GM19395 (cell line): ENCODE results near the gene GPR55.

ENCODE experiments used
- ATAC-seq: cut with Tn5 transposase; IDR thresholded peaks from one replicate; pipeline ENCODE4 v1.9.1; 2021; ENCODE audit warnings: mild to moderate bottlenecking, moderate library complexity; ENCODE audit not compliant: unreplicated experiment

GPR55 gene

DNA sequence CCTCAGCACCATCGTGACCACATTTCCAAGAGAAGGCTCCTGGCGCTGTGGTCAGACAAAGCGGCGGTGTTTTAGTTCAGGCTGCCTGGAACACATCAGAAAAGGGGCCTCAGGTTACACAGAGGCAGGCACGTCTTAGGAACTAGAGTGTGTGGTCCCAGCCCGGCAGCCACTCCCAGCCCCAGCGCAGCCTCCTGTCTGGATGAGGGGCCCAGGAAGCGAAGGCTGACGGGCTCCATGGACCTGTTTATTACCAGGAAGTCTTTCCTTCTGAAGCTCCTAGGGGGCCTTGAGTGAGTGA lies 10.0 kb upstream of the GPR55 start:
- no peak for ATAC-seq

GRCh38 chr2:230934231-230935129 lies 9.4 kb upstream of the GPR55 start:
- ATAC-seq, result no peak

GRCh38 chr2:230933521-230934180 lies 8.6 kb upstream of the GPR55 start:
- no peak for ATAC-seq

GRCh38 chr2:230932556-230933511 lies 7.8 kb upstream of the GPR55 start:
- ATAC-seq, result no peak

GRCh38 chr2:230931556-230932231 lies 6.7 kb upstream of the GPR55 start:
- ATAC-seq, result no peak

GRCh38 chr2:230930928-230931555 lies 6.0 kb upstream of the GPR55 start:
- ATAC-seq, result no peak

- no peak for ATAC-seq
These were observed 5.2 kb upstream of the GPR55 start for GRCh38 chr2:230930149-230930780.

DNA sequence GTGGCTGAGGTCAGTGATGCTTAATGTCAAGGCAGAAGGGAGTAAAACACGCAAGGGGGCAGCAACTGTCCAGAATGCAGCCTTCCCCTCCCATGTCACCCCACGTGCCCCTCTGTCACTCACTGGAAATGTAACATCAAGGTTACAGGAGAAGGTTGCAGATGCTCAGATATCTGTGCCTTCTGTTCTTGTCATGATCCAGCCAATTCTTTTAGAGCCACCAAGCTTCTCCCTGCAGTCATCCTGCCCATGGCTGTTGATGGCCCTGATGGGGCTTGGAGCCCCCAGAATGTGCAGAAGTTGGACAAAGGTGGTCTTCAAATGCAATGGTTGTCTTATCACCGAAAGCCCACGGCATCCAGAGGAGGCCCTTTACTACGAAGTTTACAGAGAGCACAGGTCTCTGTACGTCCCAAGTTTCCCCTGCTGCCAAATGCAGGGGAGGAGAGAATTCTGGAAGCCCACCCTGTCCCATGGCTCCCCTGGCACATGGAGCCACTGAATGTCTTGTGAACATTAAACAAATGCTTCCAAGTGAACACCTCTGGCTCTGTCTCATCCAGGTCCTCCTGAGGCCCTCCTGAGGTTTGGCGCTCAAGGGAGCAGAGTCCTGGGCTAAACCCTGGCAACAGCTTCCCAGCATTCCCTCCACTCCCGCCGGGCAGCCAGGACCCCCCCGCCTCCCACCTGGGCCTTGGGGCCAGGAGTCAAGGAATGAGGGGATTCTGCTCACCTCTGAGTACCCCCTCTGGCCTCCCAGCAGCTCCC lies 4.5 kb upstream of the GPR55 start:
- no peak for ATAC-seq

- no peak for ATAC-seq
These were observed 3.8 kb upstream of the GPR55 start for GRCh38 chr2:230928701-230929380.

GRCh38 chr2:230927711-230928341 lies 2.8 kb upstream of the GPR55 start:
- ATAC-seq, result no peak

DNA sequence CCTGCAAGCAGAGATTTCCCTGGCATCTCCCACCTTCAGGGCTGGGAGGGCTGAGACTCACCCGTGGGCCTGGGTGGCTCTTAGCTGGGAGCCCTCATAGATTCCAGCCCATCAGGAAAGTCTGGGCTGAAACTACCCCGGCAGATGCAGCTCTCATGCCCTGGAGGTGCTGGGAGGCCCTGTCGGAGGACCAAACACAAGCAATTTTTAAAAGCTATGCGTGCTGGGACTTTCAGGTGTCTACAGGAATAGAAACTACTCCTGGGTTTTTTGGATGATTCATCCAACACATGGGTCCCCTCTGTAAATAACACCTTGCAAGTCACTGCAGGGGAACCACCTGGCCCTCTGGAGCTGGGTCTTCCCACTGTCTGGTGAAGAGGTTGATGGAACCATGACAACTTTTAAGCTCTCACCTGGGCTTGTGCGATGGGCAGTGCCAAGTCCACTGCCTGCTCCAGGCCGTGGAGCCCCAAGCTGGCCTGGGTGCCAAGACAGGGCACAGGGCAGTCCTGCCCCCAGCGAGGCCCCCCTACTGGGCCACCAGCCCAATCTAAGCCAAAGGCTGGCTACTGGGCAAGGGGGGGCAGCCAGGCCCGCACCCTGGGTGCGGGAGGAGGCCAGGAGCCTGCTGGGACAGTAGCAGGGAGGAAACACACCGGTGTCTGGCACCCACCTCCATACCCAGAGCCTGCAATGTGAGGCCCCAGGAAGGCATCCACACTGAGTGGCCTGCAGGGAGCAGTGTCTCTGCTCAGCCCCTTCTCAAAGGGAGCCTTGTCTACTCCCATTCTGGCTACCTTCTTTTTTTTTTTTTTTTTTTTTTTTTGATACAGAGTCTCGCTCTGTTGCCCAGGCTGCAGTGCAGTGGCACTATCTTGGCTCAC lies 1.1 kb upstream of the GPR55 start:
- peak; percentile 44 for ATAC-seq

DNA sequence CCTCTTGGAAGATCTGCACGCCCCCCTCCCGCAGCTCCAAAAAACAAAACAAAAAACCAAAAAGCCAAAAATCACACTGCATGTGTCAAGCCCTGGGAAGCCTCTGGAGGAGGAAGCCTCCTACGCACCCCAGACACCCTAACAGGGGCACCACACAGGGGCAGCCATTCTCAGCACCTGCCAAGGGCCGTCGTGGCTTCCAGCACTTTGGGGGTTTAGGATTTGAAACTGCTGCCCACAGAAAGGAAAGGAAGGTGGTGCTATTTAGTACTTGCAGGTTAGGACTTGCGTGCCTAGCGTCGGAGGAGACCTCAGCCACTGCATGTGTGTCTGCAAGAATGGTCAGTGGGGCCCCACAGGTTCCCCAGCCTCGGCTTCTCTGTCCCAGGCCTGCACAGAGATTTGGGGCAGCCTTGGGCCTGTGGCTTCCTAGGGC lies 419 bp upstream of the GPR55 start:
- ATAC-seq, result peak; percentile 31

DNA sequence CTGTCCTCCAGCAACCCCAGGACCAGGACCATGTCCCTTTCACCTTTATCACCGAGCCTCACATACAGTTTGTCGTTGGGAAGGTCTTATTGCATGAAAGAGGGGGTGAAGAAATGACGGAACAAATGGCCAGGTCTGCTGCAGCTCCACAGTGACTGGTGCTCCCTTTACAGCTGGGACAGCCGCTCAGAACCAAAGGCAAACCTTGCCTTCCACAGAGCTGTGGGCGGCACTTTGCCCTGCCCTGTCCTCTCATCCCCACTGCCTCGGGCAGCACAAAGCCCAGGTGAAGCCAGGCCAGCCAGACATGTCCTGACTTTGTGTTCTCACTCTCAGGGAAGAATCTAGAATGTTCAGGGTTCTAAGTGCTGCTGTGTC lies 961 bp downstream of the GPR55 start:
- ATAC-seq, result peak; percentile 6

DNA sequence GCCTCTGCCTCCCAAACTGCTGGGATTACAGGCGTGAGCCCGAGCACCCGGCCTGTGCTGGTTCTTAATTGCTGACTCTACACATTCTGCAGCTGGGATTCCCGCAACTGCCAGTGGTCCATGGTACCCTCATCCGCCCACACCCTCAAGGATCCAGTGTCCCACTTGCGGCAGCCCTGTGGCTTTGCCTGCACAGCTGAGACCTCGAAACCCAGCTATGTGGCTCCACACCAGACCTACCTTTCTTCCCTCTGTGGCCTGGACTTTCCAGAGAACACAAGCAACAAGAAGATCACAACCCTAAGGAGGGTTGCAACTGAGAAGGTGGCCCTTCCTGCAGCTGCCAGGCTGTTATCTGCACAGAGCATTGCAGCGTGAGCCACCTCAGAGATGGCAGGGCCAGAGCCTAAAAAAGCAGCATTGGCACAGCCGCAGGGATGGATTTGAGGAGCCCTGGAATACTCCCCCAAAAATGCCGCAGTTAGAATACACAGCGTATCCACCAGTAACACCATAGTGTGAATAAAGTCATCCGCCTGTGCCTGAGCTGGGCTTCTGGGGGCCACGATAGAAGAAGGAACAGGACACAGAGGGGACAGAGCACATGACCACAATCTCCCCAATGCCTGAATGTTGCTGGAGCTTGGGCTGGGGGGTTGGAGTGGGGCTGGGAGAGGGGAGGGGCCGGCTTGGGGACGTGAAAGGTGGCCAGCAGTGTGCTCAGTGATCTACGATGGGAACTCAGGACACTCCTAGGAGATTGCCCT lies 1.9 kb downstream of the GPR55 start:
- ATAC-seq, result no peak

DNA sequence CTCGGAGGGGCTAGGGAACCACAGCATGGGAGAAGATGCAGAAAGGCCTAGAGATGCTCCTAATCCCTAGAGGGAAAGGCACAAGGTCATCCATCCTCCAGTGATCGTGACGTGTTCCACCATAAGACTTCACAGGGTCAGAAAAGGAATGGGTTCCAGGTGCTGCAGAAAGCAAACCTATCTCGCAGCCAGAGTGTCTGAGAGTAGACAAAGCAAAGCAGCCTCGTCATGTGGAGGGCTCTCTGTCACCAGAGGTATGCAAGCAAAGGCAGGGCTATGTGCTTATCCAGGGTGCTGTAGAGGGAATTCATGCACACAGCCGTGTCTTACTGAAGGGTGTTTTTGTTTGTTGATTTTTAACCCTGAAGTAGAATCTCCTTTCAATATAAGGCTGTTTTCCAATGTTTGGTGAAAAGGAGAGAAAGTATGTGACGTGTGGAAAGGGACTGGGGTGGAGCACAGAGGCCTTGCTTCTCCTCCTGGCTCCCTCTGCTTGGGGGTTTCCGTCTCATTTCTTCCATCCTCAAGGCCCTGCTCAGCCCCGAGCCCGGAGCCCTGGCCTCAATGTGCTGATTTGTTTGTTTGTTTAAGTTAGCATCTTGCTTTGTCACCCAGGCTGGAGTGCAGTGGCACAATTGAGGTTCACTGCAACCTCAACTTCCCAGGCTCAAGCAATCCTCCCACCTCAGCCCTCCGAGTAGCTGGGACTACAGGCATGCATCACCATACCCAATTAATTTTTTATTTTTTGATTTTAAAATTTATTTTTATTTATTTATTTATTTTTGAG lies 3.0 kb downstream of the GPR55 start:
- no peak for ATAC-seq

DNA sequence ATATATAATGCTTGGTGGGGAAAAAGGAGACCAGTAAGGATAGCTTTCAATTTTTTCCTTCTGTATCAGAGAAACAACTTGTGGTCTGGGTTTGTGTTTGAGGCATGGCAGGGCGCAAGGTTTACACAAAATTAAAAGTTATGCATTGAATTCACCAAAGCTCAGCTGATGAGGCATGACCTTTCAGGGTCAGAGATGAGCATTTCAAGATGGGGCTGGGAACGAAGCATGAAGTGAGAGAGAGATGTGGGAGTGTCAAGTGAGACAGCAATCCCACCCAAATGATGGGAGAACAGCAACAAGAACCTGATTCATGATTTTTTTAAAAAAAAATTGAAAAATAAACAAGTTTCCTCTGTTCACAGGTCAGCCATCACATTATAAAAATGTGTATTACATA lies 4.9 kb downstream of the GPR55 start:
- ATAC-seq, result no peak
